Mucosa of stomach (tissue), 1 donor: Measurements from ENCODE around the gene GABRR3.
"Not testable (repeated sequence)": the region's sequence is repeated elsewhere in the genome, so short reads cannot be mapped to it uniquely, and the experiment has no call there.

Experiments used
- H3K27me3 ChIP-seq: one replicate; pipeline ENCODE4 v1.7.0; 2013; ENCODE audit warnings: mild to moderate bottlenecking, low read length; ENCODE audit not compliant: control insufficient read depth, insufficient read depth
- H3K36me3 ChIP-seq: one replicate; pipeline ENCODE4 v1.7.0; 2013; ENCODE audit warnings: low read length; ENCODE audit not compliant: control insufficient read depth, insufficient read depth
- H3K4me1 ChIP-seq: one replicate; pipeline ENCODE4 v1.7.0; 2013; ENCODE audit warnings: mild to moderate bottlenecking, low read length; ENCODE audit not compliant: control insufficient read depth, insufficient read depth
- H3K4me3 ChIP-seq: one replicate; pipeline ENCODE4 v1.7.0; 2013; ENCODE audit warnings: low read length
- H3K9ac ChIP-seq: one replicate; pipeline ENCODE4 v1.7.0; 2013; ENCODE audit warnings: mild to moderate bottlenecking, low read length, moderate library complexity
- H3K9me3 ChIP-seq: one replicate; pipeline ENCODE4 v1.7.0; 2013; ENCODE audit warnings: mild to moderate bottlenecking, low read length, moderate library complexity; ENCODE audit not compliant: control insufficient read depth
- donor health status: Pancreatic carcinoma.

GABRR3 gene

DNA sequence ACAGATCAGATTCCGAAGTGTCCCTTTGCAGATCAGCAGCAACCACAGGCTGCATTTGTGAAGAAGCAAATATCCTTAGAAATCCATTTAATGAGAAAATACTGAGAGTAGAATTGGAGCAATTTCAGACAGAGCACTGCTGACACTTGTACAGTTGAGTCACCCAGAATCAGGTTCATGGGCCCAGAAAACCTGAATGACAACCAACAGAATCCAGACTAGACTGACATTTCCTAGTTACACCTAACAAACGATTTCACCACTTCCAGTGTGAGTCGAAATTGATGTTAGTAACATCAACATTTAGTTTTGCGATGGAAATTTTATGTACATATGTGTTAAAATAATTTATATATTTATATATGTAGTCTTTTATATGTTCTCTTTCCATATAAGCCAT is 16.8 kb downstream of the GABRR3 start:
- Histone ChIP-seq H3K4me3 (no peak overlapping the region), H3K9me3 (no peaks in the 10 kb centered on the region), H3K9ac (no peak overlapping the region), H3K36me3 (no peaks in the 10 kb centered on the region), H3K27me3 (no peaks in the 10 kb centered on the region), H3K4me1 (peaks cover 19% of the 10 kb centered on the region)

DNA sequence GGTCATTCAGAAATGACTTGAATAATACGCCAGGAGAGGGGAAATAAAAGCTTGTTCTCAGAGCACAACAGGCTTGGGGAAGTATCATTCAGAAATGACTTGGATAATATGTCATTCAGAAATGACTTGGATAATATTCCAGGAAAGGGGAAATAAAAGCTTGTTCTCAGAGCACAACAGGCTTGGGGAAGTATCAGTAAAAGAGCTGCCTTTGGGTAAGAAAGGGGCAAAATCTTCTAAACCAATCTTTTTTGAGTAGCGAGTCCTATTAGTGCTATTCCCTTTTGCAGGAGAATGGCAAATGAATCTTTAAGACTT is 20.9 kb downstream of the GABRR3 start:
- H3K4me1 ChIP-seq: peaks cover 9% of the 10 kb centered on the region
- H3K9me3 ChIP-seq: no peaks in the 10 kb centered on the region
- H3K4me3 ChIP-seq: no peak overlapping the region
- no peaks in the 10 kb centered on the region for H3K27me3 ChIP-seq
- no peaks in the 10 kb centered on the region for H3K36me3 ChIP-seq
- no peak overlapping the region for H3K9ac ChIP-seq

DNA sequence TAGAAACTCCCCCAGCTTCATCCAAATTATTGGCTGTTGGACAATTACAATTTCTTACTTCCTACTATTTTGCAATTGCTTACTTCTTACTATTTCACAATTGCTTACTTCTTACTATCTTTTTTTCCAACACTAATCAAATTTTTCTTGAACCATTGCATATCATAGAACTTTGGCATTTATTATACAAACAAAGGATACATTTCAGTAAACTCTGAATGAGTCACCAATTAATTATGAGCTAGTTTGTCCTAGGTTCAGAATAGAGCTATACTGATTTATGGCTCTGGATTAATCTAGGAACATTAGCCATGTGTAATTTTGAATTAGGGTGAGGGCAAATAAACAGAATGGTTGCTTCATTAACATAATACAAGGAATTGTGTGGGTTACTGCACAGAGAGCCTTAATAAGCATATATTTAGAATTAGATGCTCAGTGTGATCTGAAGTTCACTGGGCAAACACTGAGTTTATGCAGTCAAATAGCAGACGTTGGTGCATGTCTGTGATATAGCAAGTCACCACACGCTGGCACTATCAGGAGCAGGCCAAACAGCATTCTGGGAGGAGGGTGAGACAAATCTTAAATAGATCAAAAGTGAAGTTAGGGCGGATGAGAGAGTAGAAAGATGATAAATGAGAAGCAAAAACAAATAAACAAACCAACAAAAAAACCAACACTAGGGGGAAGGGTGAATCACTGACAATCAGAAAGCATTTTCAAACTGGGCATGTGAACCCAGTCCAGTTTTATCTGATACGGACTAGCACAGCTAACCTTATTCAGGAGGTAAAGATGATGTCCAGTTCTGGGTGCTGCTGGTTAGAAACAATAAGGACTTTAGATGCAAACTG is 21.5 kb downstream of the GABRR3 start:
- Histone ChIP-seq H3K9ac (no peak overlapping the region), H3K36me3 (no peaks in the 10 kb centered on the region), H3K27me3 (no peaks in the 10 kb centered on the region), H3K4me3 (no peak overlapping the region), H3K9me3 (no peaks in the 10 kb centered on the region), H3K4me1 (peaks cover 9% of the 10 kb centered on the region)

DNA sequence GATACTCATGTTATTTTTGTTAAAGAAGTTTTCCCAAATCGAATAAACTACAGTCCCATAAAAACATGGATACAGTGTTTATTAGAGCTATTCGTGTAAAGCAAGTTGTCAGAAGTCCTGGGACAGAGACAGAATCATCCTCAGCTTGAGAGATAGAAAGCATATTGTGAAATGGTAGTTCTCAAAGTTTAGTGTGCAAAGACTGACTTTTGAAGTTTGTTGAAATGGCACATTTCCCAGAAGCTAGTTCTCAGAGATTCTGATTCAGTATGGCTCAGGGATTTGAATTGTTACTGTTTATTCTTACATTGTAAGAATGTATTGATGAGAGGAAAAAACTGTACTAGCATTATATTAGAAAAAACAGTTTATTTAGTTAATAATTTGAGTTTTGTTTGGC is 22.1 kb downstream of the GABRR3 start:
- no peaks in the 10 kb centered on the region for H3K9me3 ChIP-seq
- no peaks in the 10 kb centered on the region for H3K36me3 ChIP-seq
- H3K4me1 ChIP-seq: peaks cover 9% of the 10 kb centered on the region
- no peak overlapping the region for H3K4me3 ChIP-seq
- H3K9ac ChIP-seq: no peak overlapping the region
- H3K27me3 ChIP-seq: no peaks in the 10 kb centered on the region

DNA sequence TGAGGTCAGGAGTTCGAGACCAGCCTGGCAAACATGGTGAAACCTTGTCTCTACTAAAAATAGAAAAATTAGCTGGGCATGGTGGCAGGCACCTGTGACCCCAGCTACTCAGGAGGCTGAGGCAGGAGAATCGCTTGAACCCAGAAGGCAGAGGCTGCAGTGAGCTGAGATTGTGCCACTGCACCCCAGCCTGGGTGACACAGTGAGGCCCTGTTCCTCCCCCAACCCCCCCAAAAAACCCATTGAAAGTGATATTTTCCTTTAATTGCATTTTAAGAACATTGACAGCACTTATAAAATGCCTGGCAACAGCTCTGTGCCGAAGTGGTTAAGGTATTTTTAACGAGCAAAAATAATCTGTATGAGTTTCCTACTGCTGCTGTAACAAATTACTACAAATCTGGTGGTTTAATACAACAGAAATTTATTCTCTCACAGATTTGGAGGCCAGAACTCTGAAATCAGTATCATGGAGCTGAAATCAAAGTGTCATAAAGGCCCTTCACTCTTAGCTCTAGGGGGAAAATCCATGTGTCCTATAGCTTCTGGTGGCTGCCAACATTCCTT is 24.1 kb downstream of the GABRR3 start:
- not testable (repeated sequence) for H3K9me3 ChIP-seq, H3K27me3 ChIP-seq, H3K4me1 ChIP-seq, H3K36me3 ChIP-seq, H3K9ac ChIP-seq, H3K4me3 ChIP-seq

DNA sequence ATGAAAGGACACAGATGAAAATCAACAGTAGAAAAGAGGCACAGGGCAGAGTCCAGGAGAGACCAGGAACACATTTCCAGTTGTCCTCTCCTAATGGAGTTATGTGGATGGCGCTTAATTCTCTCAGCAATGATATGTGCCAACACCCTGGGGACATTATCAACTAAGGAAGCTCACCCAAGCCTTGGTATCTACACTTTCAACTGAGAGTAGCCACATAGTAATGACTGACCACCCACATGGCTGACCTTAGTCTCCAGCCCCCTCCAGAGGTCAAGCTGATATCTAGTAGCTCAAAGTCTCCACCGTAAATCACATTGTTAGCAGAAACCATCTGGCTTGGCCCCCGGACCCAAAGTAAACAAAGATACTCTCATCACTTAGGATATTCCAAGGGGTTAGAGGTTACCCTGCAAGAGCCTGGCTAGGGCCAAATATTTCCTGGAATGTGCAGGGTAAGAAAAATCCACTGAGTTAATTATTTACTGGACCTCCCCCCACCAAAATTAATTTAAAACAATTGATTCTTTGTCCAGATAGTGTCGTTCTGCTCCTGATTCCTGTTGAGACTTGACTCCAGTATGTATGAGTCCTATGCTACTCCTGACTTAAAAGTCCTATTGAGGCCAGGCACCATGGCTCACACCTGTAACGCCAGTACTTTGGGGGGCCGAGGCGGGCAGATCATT is 24.8 kb downstream of the GABRR3 start:
- H3K4me3 ChIP-seq: no peak overlapping the region
- H3K9me3 ChIP-seq: no peaks in the 10 kb centered on the region
- no peaks in the 10 kb centered on the region for H3K36me3 ChIP-seq
- H3K27me3 ChIP-seq: no peaks in the 10 kb centered on the region
- peaks cover 9% of the 10 kb centered on the region for H3K4me1 ChIP-seq
- H3K9ac ChIP-seq: no peak overlapping the region

DNA sequence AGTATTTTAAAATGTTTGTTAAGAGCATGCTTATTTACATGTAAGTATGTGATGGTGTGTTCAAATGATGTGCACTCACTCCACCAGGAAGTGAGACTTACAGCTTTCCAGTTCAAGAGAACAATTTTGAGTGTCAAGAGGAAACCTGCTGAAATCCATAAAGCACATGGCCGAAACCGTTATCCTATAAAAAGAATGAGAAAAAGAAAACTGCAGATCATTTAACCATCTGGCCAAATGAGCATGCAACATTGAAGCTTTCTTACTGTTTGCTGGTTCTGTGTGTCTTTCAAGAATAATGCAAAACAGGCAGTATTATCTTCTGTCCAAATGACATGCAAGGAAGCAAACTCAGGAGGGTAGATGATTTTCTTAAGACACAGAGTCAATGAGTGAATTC is 26.3 kb downstream of the GABRR3 start:
- H3K9me3 ChIP-seq: no peaks in the 10 kb centered on the region
- no peak overlapping the region for H3K4me3 ChIP-seq
- H3K4me1 ChIP-seq: peaks cover 6% of the 10 kb centered on the region
- no peaks in the 10 kb centered on the region for H3K27me3 ChIP-seq
- no peak overlapping the region for H3K9ac ChIP-seq
- H3K36me3 ChIP-seq: no peaks in the 10 kb centered on the region

DNA sequence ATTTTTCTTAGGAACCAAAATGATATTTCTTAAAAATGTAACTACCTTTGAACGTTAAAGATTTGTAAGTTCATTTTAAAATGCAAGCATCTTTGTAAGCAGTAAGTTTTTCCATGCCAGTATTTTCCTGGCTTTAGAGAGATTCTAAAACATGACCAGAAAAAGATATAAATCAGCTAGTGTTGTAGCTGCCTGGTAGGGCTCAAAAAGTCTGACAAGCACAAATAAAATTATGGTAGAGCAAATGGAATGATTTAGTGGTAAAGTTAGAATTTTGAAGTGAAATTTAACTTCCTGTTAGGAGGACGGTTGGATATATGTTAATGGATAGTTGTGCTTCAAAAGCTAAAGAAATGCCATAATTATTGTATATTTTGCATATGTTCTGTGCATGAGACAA is 29.7 kb downstream of the GABRR3 start:
- Histone ChIP-seq H3K9ac (no peak overlapping the region), H3K9me3 (no peaks in the 10 kb centered on the region), H3K4me1 (no peaks in the 10 kb centered on the region), H3K27me3 (no peaks in the 10 kb centered on the region), H3K36me3 (no peaks in the 10 kb centered on the region), H3K4me3 (no peak overlapping the region)

DNA sequence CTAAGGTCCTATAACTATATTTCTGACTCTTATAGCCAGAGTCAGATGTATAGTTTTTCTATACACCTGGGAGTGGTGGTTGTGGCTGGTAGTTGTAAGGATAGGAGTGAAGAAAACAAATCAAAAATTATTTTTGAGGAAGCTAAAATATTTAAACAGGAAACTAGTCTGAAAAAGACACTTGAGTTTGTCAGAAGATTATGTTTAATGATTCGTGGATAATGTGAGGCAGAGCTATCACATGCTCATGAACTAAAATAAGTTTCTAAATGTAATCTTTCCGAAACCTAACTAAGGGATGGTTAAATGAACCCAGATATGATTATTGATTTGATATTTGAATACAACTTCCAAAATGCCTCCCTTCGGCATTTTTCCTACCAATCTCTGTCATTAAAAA is 30.4 kb downstream of the GABRR3 start:
- no peaks in the 10 kb centered on the region for H3K36me3 ChIP-seq
- no peaks in the 10 kb centered on the region for H3K4me1 ChIP-seq
- no peak overlapping the region for H3K9ac ChIP-seq
- H3K9me3 ChIP-seq: no peaks in the 10 kb centered on the region
- H3K27me3 ChIP-seq: no peaks in the 10 kb centered on the region
- no peak overlapping the region for H3K4me3 ChIP-seq

DNA sequence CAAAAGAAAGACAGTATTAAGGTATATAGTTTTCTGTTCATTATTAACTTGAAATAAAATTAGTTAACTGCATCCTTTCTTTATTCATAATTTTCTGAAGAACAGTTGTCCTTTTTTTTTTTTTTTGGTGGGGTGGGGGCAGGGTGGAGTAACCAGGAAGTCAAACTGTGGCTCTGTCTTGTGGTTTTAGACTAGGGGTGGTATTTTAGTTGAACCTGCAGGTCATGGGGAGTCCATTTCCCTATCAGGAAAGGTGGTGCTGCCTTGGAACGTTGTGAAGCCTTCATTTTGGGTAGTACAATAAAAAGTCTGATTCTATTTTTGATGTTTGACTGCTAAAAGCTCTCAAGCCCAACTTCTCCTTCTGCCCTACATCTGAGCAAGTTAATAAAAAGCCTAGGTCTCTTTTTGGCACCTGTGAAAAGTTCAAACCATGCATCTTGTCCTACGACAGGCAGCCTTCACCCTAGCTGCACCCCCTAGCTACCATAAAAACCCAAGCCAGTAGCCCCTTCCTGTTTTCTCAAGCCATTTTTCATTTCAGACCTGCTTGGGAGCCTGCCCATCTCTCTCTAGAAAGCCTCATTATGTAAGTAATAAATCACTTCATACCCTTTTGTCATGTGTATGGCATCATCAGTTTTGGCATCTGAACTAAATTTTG is 31.7 kb downstream of the GABRR3 start:
- H3K9me3 ChIP-seq: no peaks in the 10 kb centered on the region
- no peaks in the 10 kb centered on the region for H3K27me3 ChIP-seq
- no peak overlapping the region for H3K9ac ChIP-seq
- H3K36me3 ChIP-seq: no peaks in the 10 kb centered on the region
- no peaks in the 10 kb centered on the region for H3K4me1 ChIP-seq
- no peak overlapping the region for H3K4me3 ChIP-seq

DNA sequence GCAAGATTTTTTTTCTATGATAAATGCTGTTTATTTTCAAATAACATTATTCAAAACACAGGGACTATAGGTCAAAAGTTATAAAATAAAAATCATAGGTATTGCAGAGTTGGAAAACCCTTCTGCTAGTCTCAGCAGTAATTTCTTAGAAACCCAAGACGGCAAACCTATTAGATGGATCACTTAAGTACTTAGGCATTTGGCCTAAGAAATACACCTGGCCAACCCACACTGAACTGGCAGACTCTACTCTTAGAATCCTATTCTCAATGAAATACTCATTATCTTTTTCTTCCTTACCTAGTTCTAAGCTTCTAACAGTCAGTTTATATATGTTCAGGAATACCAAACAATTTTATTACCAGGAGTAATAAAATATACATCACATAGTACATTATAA is 32.4 kb downstream of the GABRR3 start:
- no peaks in the 10 kb centered on the region for H3K9me3 ChIP-seq
- H3K27me3 ChIP-seq: no peaks in the 10 kb centered on the region
- H3K9ac ChIP-seq: no peak overlapping the region
- H3K4me3 ChIP-seq: no peak overlapping the region
- H3K4me1 ChIP-seq: no peaks in the 10 kb centered on the region
- no peaks in the 10 kb centered on the region for H3K36me3 ChIP-seq

DNA sequence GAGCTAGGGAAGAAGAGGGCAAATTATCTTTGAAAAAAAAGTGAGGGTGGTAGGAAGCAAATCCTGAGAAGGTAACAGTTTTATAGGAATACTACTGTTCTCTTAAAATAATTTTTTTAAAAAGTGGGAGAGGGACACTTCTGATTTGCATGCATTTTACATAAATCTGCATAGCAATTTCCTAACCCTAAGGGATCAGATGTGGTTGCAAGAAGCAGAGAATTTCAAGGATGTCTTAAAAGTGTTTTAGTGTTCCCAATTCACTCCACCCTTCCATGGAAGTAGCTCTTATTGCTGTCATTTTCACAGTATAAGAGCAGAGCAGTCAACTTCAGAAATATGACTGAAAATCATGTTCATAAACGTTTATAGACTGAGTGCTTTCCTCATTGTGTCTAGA is 35.1 kb downstream of the GABRR3 start:
- H3K9me3 ChIP-seq: no peaks in the 10 kb centered on the region
- H3K27me3 ChIP-seq: no peaks in the 10 kb centered on the region
- no peaks in the 10 kb centered on the region for H3K4me1 ChIP-seq
- H3K4me3 ChIP-seq: no peak overlapping the region
- H3K36me3 ChIP-seq: no peaks in the 10 kb centered on the region
- no peak overlapping the region for H3K9ac ChIP-seq
